Esophagus muscularis mucosa (tissue), 4 donors: Measurements from ENCODE around the gene CALCA. TPM values are rescaled to one million over a fixed set of nuclear protein-coding genes. Genes with fewer than 3 reads are reported as not detected.
"Not testable (repeated sequence)": the region's sequence is repeated elsewhere in the genome, so short reads cannot be mapped to it uniquely, and the experiment has no call there.

ENCODE experiments used
- DNase-seq: peaks from one replicate; pipeline ENCODE4 v3.0.0-alpha.2; 2017; ENCODE audit errors: extremely low spot score
- H3K27ac ChIP-seq, 4 donors: fragments of 200-600 bp; sonication (generic); replicated peaks in 1 of 4; 1 replicate in 3 of 4; 2 replicates in 1 of 4; pipeline ENCODE4 v1.5.1; 2016 to 2019; ENCODE audit warnings: mild to moderate bottlenecking in 1 of 4
- H3K27me3 ChIP-seq, 4 donors: fragments of 200-600 bp; sonication (generic); one replicate each; pipeline versions ENCODE4 v1.5.1 to v1.6.0; 2016 to 2019
- H3K36me3 ChIP-seq, 4 donors: fragments of 200-600 bp; sonication (generic); one replicate each; pipeline ENCODE4 v1.5.1; 2016 to 2019
- H3K4me1 ChIP-seq, 4 donors: fragments of 200-600 bp; sonication (generic); one replicate each; pipeline ENCODE4 v1.5.1; 2016 to 2019
- H3K4me3 ChIP-seq, 4 donors: fragments of 200-600 bp; sonication (generic); 1 replicate in 2 of 4; 2 replicates in 2 of 4; pipeline ENCODE4 v1.5.1; 2016 to 2019; ENCODE audit warnings: mild to moderate bottlenecking in 4 of 4, moderate library complexity in 1 of 4
- H3K9me3 ChIP-seq, 4 donors: fragments of 200-600 bp; sonication (generic); 1 replicate in 3 of 4; 2 replicates in 1 of 4; pipeline ENCODE4 v1.5.1; 2016 to 2019
- CTCF ChIP-seq, 3 experiments: fragments of 200-600 bp in 2 of 3; fragments of 450-650 bp in 1 of 3; sonication (generic) in 2 of 3; IDR thresholded peaks; one replicate each; pipeline ENCODE4 v1.5.1; 2017 to 2019; ENCODE audit warnings: antibody characterized with exemption in 3 of 3, mild to moderate bottlenecking in 2 of 3, moderate library complexity in 1 of 3
- EP300 ChIP-seq: sonication (generic); formaldehyde crosslinking; IDR thresholded peaks from one replicate; pipeline ENCODE4 v1.6.1; 2017; ENCODE audit warnings: antibody characterized with exemption
- POLR2A ChIP-seq: fragments of 450-650 bp; IDR thresholded peaks from one replicate; pipeline ENCODE4 v1.6.1; 2017; ENCODE audit warnings: antibody characterized with exemption, moderate library complexity, mild to moderate bottlenecking, low read depth
- POLR2AphosphoS5 ChIP-seq, 2 donors: sonication (generic); formaldehyde crosslinking; IDR thresholded peaks; one replicate each; pipeline ENCODE4 v1.6.1; 2017; ENCODE audit warnings: antibody characterized with exemption in 2 of 2
- WGBS: methylation state at CpG from one replicate; pipeline ENCODE4 v1.1.5; 2018; 5-methylcytosine and 5-hydroxymethylcytosine counted together
- intact Hi-C: fragments of 100-400 bp; cut with DNase I; formaldehyde crosslinking; loops from one replicate; pipeline ENCODE4 v1.15.1; 2023
- total RNA-seq, 4 donors: library from RNA; depleted of rRNA; stranded (reverse); fragments of >200 nt; gene quantifications; one replicate each; pipeline versions ENCODE4 v1.1.0 to v1.2.1, GENCODE V29; 2016

CALCA gene
- not detected for total RNA-seq

GRCh38 chr11:14971865-14972580 is at the start of gene CALCA:
Gene CALCA, minus strand, starts transcription at chr11:14972351. Its CDS starts 1,159 bp downstream, at chr11:14971192.
- no peak for DNase-seq
- Histone ChIP-seq H3K4me3 (peak within 1 kb of the TSS in 2 of 4 donors; percentile 6 to 16), H3K27me3 (peaks cover 0 to 96% (median 38%) of the 10 kb centered on the region in 4 donors), H3K27ac (no peak within 1 kb of the TSS), H3K4me1 (peaks cover 22 to 40% (median 37%) of the 10 kb centered on the region in 4 donors), H3K9me3 (no peaks in the 10 kb centered on the region), H3K36me3 (no peaks in the 10 kb centered on the region)
- intact Hi-C loops: no loop called here
- 4% methylated on average over 27 of the region's 40 CpGs for WGBS
- no peak for TF ChIP-seq POLR2AphosphoS5 (IDR thresholded peaks at IDR 0.05)
- TF ChIP-seq POLR2A: no peak
- TF ChIP-seq CTCF (IDR thresholded peaks at IDR 0.05): no peak
- no peak for TF ChIP-seq EP300

GRCh38 chr11:15016200-15016599 is 44.0 kb upstream of the CALCA start:
- TF ChIP-seq EP300: no peak
- Histone ChIP-seq H3K4me1 (no peaks in the 10 kb centered on the region), H3K27ac (no peak overlapping the region), H3K9me3 (peaks cover 0 to 25% (median 12%) of the 10 kb centered on the region in 4 donors), H3K27me3 (peaks cover 0 to 4% (median 0%) of the 10 kb centered on the region in 4 donors), H3K36me3 (no peaks in the 10 kb centered on the region), H3K4me3 (no peak overlapping the region)
- 88% methylated on average over 1 of the region's 1 CpG for WGBS
- intact Hi-C loops: no loop called here
- no peak for DNase-seq

- intact Hi-C loops: no loop called here
- H3K4me1 ChIP-seq: no peaks in the 10 kb centered on the region
- H3K36me3 ChIP-seq: no peaks in the 10 kb centered on the region
- no peak overlapping the region for H3K27ac ChIP-seq
- 23% methylated on average over 6 of the region's 6 CpGs for WGBS
- H3K27me3 ChIP-seq: peaks cover 0 to 17% (median 0%) of the 10 kb centered on the region in 4 donors
- no peak for TF ChIP-seq EP300
- TF ChIP-seq POLR2A: no peak
- TF ChIP-seq POLR2AphosphoS5 (IDR thresholded peaks at IDR 0.05): no peak
- no peak for TF ChIP-seq CTCF (IDR thresholded peaks at IDR 0.05)
- H3K9me3 ChIP-seq: peaks cover 0 to 16% (median 5%) of the 10 kb centered on the region in 4 donors
- DNase-seq: no peak
- no peak overlapping the region for H3K4me3 ChIP-seq
Measured at GRCh38 chr11:15011776-15012345, 39.7 kb upstream of the CALCA start.

- DNase-seq: no peak
- intact Hi-C loops: no loop called here
- H3K4me1 ChIP-seq: no peaks in the 10 kb centered on the region
- H3K9me3 ChIP-seq: peaks cover 0 to 6% (median under 1%) of the 10 kb centered on the region in 4 donors
- no peak overlapping the region for H3K4me3 ChIP-seq
- H3K27me3 ChIP-seq: peaks cover 0 to 17% (median 0%) of the 10 kb centered on the region in 4 donors
- H3K36me3 ChIP-seq: no peaks in the 10 kb centered on the region
- TF ChIP-seq POLR2A (no peak), POLR2AphosphoS5 (IDR thresholded peaks at IDR 0.05) (no peak), CTCF (IDR thresholded peaks at IDR 0.05) (no peak), EP300 (no peak)
- no peak overlapping the region for H3K27ac ChIP-seq
Measured at GRCh38 chr11:15010865-15011264, 38.7 kb upstream of the CALCA start.

GRCh38 chr11:15006139-15006759 is 34.1 kb upstream of the CALCA start:
- H3K4me3 ChIP-seq: no peak overlapping the region
- no peaks in the 10 kb centered on the region for H3K4me1 ChIP-seq
- peaks cover 0 to 13% (median 0%) of the 10 kb centered on the region in 4 donors for H3K27me3 ChIP-seq
- intact Hi-C loops: no loop called here
- no peak for TF ChIP-seq POLR2A
- no peak for TF ChIP-seq EP300
- TF ChIP-seq POLR2AphosphoS5 (IDR thresholded peaks at IDR 0.05): no peak
- TF ChIP-seq CTCF (IDR thresholded peaks at IDR 0.05): no peak
- no peak overlapping the region for H3K27ac ChIP-seq
- 63% methylated on average over 5 of the region's 5 CpGs for WGBS
- H3K36me3 ChIP-seq: no peaks in the 10 kb centered on the region
- no peak for DNase-seq
- H3K9me3 ChIP-seq: no peaks in the 10 kb centered on the region

GRCh38 chr11:14988133-14988532 is 16.0 kb upstream of the CALCA start:
- H3K4me1 ChIP-seq, H3K27me3 ChIP-seq, DNase-seq, H3K4me3 ChIP-seq, H3K36me3 ChIP-seq, H3K9me3 ChIP-seq, intact Hi-C loops, H3K27ac ChIP-seq: not testable (repeated sequence)
- WGBS: 75% methylated on average over 3 of the region's 3 CpGs
